ENCODE measurements around the gene EPAS1.
"Not testable (repeated sequence)": the region's sequence is repeated elsewhere in the genome, so short reads cannot be mapped to it uniquely, and the experiment has no call there.

EPAS1 gene

GRCh38 chr2:46394649-46395510 lies 97.7 kb downstream of the EPAS1 start:
- FAIRE-seq (no peak), DNase-seq (ENCODE audit: insufficient read length, low spot score) (no peak)

- FAIRE-seq; DNase-seq (ENCODE audit: insufficient read length, low spot score): not testable (repeated sequence)
These were observed 98.5 kb downstream of the EPAS1 start for GRCh38 chr2:46395730-46396129.

- DNase-seq (ENCODE audit: insufficient read length, low spot score): no peak
- no peak for FAIRE-seq
These were observed 102.8 kb downstream of the EPAS1 start for GRCh38 chr2:46400016-46400415.

GRCh38 chr2:46402874-46403273 lies 105.7 kb downstream of the EPAS1 start:
- FAIRE-seq (no peak), DNase-seq (ENCODE audit: insufficient read length, low spot score) (no peak)

- FAIRE-seq: no peak
- DNase-seq (ENCODE audit: insufficient read length, low spot score): no peak
These were observed 107.1 kb downstream of the EPAS1 start for GRCh38 chr2:46404181-46404759.

- FAIRE-seq: no peak
- DNase-seq (ENCODE audit: insufficient read length, low spot score): no peak
These were observed 110.7 kb downstream of the EPAS1 start for GRCh38 chr2:46407852-46408455.

- FAIRE-seq: no peak
- DNase-seq (ENCODE audit: insufficient read length, low spot score): no peak
These were observed 112.5 kb downstream of the EPAS1 start for GRCh38 chr2:46409756-46410155.

GRCh38 chr2:46410273-46411244 lies 113.4 kb downstream of the EPAS1 start:
- FAIRE-seq (no peak), DNase-seq (ENCODE audit: insufficient read length, low spot score) (no peak)

GRCh38 chr2:46411245-46411641 lies 114.0 kb downstream of the EPAS1 start:
- DNase-seq (ENCODE audit: insufficient read length, low spot score) (no peak), FAIRE-seq (no peak)

GRCh38 chr2:46411985-46412384 lies 114.8 kb downstream of the EPAS1 start:
- FAIRE-seq (no peak), DNase-seq (ENCODE audit: insufficient read length, low spot score) (no peak)

GRCh38 chr2:46413111-46413510 lies 115.9 kb downstream of the EPAS1 start:
- DNase-seq (ENCODE audit: insufficient read length, low spot score) (no peak), FAIRE-seq (no peak)

- DNase-seq (ENCODE audit: insufficient read length, low spot score): no peak
- no peak for FAIRE-seq
These were observed 116.4 kb downstream of the EPAS1 start for GRCh38 chr2:46413631-46414030.

GRCh38 chr2:46414701-46415100 lies 117.5 kb downstream of the EPAS1 start:
- no peak for FAIRE-seq

GRCh38 chr2:46416280-46416679 lies 119.1 kb downstream of the EPAS1 start:
- DNase-seq (ENCODE audit: insufficient read length, low spot score) (no peak), FAIRE-seq (no peak)

More at GRCh38 chr2:46414701-46415100, 117.5 kb downstream of the EPAS1 start:
- no peak for DNase-seq (ENCODE audit: insufficient read length, low spot score)

GRCh38 chr2:46416739-46417403 lies 119.7 kb downstream of the EPAS1 start:
- DNase-seq (ENCODE audit: insufficient read length, low spot score) (no peak), FAIRE-seq (no peak)

- FAIRE-seq: no peak
- no peak for DNase-seq (ENCODE audit: insufficient read length, low spot score)
These were observed 123.7 kb downstream of the EPAS1 start for GRCh38 chr2:46420945-46421344.

- DNase-seq (ENCODE audit: insufficient read length, low spot score): no peak
- no peak for FAIRE-seq
These were observed 124.2 kb downstream of the EPAS1 start for GRCh38 chr2:46421361-46421760.

GRCh38 chr2:46422717-46423394 lies 125.6 kb downstream of the EPAS1 start:
- no peak for DNase-seq (ENCODE audit: insufficient read length, low spot score)
- FAIRE-seq: no peak

GRCh38 chr2:46424937-46425336 lies 127.7 kb downstream of the EPAS1 start:
- FAIRE-seq (no peak), DNase-seq (ENCODE audit: insufficient read length, low spot score) (no peak)
